Epithelial cell of proximal tubule (primary cell): ENCODE measurements around the gene MUC3A. TPM values are rescaled to one million over a fixed set of nuclear protein-coding genes. Genes with fewer than 3 reads are reported as not detected.
"Not testable (repeated sequence)": the region's sequence is repeated elsewhere in the genome, so short reads cannot be mapped to it uniquely, and the experiment has no call there.

Experiments used
- DNase-seq: peaks from one replicate; pipeline ENCODE4 v3.0.0-alpha.2; 2011; ENCODE audit warnings: low read depth
- H3K4me3 ChIP-seq: 2 replicates; pipeline ENCODE4 v1.5.1; 2011; ENCODE audit warnings: low read depth, mild to moderate bottlenecking, low read length
- total RNA-seq: library from RNA; depleted of rRNA; stranded (reverse); fragments of >200 nt; gene quantifications from 2 replicates; pipeline ENCODE4 v1.2.3, GENCODE V29; 2015
- TF ChIP-seq, protein P1 (sequence below): conservative IDR thresholded peaks from 2 replicates; pipeline ENCODE4 v1.5.1; 2012; ENCODE audit warnings: low read depth, mild to moderate bottlenecking, low read length

The MUC3A gene
- total RNA-seq, 1 donor from 2014 or later = not detected

GRCh38 chr7:100971111-100972001 is 22.0 kb downstream of the MUC3A start:
- TF ChIP-seq, protein P1, sequence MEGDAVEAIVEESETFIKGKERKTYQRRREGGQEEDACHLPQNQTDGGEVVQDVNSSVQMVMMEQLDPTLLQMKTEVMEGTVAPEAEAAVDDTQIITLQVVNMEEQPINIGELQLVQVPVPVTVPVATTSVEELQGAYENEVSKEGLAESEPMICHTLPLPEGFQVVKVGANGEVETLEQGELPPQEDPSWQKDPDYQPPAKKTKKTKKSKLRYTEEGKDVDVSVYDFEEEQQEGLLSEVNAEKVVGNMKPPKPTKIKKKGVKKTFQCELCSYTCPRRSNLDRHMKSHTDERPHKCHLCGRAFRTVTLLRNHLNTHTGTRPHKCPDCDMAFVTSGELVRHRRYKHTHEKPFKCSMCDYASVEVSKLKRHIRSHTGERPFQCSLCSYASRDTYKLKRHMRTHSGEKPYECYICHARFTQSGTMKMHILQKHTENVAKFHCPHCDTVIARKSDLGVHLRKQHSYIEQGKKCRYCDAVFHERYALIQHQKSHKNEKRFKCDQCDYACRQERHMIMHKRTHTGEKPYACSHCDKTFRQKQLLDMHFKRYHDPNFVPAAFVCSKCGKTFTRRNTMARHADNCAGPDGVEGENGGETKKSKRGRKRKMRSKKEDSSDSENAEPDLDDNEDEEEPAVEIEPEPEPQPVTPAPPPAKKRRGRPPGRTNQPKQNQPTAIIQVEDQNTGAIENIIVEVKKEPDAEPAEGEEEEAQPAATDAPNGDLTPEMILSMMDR = no peak
- no peak overlapping the region for H3K4me3 ChIP-seq
- no peak for DNase-seq

GRCh38 chr7:100972002-100972347 is 22.6 kb downstream of the MUC3A start:
- TF ChIP-seq, protein P1 = no peak
- no peak overlapping the region for H3K4me3 ChIP-seq
- no peak for DNase-seq

DNA sequence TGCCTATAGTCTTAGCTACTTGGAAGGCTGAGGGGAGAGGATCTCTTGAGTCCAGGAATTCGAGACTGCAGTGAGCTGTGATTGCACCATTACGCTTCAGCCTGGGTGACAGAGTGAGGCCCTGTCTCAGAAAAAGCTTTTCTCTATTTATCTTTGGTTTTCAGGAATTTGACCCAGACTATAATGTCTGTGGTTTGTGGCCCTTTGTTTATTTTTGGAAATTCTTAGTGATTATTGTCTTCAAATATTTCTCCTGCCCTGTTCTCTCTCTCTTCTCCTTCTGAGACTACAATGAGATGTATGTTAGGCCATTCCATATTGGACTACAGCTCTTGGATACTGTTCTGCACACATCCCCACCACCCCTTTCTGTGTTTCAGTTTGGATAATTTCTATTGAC is 24.7 kb downstream of the MUC3A start:
- DNase-seq = no peak
- TF ChIP-seq, protein P1 = no peak

GRCh38 chr7:100975371-100975821 is 26.1 kb downstream of the MUC3A start:
- H3K4me3 ChIP-seq = no peak overlapping the region
- no peak for DNase-seq
- TF ChIP-seq, protein P1 = no peak

More for the DNA sequence above, 24.7 kb downstream of the MUC3A start:
- no peak overlapping the region for H3K4me3 ChIP-seq

GRCh38 chr7:100978300-100978699 is 29.0 kb downstream of the MUC3A start:
- no peak for DNase-seq
- H3K4me3 ChIP-seq = no peak overlapping the region
- TF ChIP-seq, protein P1 = no peak

DNA sequence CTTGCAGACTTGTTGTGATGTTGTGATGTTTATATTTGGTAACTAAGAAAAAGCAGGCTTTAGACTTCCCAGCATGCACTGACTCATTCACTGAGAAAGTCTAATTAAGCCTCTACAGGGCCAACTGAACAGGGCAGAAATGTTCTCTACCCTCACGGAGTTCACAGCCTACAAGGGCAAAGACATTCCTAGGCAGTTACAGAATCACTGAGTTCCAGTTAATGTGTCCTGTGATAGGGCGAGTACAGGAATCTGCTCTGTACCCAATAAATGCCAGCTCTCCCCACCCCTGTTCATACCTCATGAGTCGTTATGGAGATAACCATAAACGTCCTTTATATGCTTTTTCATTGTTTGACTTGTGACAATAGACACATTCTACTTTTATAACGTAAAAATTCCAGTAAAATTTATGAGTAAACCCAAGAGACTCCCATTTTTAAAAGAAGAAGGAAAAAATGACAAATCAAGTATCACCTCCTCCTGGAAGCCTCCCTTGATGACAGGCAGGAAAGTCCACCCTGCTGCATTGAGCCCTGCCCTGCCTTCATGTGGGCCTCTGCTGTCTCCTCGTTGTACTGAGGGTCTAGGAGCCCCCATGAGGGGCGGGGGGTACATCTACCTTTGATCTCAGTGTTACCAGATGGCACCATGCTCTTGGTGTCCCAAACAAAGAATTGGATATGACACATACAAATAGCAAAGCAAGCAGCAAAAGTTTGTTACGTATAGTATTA is 34.3 kb downstream of the MUC3A start:
- no peak overlapping the region for H3K4me3 ChIP-seq
- TF ChIP-seq, protein P1 = no peak
- DNase-seq = peak; percentile 100

DNA sequence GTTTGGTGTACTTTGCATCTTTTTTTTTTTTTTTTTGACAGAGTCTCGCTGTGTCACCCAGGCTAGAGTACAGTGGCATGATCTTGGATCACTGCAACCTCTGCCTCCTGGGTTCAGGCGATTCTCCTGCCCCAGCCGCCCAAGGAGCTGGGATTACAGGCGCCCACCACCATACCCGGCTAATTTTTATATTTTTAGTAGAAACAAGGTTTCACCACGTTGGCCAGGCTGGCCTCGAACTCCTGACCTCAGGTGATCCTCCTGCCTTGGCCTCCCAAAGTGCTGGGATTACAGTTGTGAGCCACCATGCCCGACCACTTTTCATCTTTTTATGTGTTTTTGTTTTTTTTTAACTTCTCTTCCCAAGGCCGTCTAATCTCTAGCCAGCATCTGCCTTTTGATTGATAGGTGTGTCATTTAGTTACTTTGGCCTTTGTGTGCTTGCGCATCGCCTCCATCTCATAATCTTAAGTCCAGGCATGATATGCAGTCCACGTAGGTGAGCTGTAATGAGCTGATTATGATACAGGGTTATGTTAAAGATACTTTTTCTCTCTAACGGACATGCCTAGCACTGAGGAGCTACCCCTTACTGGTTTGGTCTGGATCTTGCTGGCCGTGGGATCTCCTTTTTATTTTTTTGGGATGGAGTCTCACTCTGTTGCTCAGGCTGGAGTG is 35.0 kb downstream of the MUC3A start:
- DNase-seq, H3K4me3 ChIP-seq: not testable (repeated sequence)

DNA sequence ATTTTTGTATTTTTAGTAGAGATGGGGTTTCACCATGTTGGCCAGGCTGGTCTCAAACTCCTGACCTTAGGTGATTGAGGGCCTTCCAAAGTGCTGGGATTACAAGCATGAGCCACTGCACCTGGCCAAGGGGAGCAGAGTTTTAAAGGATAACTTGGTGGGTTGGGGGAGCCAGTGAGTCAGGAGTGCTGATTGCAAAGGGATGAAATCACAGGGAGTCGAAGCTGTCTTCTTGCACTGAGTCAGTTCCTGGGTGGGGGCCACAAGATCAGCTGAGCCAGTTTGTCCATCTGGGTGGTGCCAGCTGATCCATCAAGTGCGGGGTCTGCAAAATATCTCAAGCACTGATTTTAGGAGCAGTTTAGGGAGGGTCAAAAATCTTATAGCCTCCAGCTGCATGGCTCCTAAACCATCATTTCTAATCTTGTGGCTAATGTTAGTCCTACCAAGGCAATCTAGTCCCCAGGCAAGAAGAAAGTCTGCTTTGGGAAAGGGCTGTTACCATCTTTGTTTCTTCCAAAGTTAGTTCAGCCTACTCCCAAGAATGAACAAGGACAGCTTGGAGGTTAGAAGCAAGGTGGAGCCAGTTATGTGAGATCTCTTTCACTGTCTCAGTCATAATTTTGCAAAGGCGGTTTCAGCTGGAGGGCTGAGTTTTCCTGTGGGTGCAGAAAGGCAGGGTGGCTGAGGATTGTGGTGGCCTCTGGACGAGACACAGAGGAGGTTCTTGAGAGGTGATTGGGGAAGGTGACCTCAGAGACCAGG is 35.9 kb downstream of the MUC3A start:
- peak; percentile 38 for DNase-seq

More for the DNA sequence above, 35.9 kb downstream of the MUC3A start:
- not testable (repeated sequence) for H3K4me3 ChIP-seq
